Measurements from ENCODE around the gene KRTAP10-1. TPM values are rescaled to one million over a fixed set of nuclear protein-coding genes. Genes with fewer than 3 reads are reported as not detected.

The KRTAP10-1 gene
- total RNA-seq, 1 donor from 2014 or later = not detected

GRCh38 chr21:44525391-44526095, 14.5 kb downstream of the KRTAP10-1 start:
- TF ChIP-seq CTCF (IDR thresholded peaks at IDR 0.05; ENCODE audit: insufficient read depth, low read length, poor library complexity, severe bottlenecking) = no peak
- no peak for DNase-seq (ENCODE audit: low read depth)
- Histone ChIP-seq H3K27me3 (ENCODE audit: control insufficient read depth, insufficient read depth, low read length) (no peaks in the 10 kb centered on the region), H3K36me3 (ENCODE audit: control insufficient read depth, insufficient read depth, low read length) (no peaks in the 10 kb centered on the region), H3K4me3 (ENCODE audit: low read depth, low read length) (no peak overlapping the region)

DNA sequence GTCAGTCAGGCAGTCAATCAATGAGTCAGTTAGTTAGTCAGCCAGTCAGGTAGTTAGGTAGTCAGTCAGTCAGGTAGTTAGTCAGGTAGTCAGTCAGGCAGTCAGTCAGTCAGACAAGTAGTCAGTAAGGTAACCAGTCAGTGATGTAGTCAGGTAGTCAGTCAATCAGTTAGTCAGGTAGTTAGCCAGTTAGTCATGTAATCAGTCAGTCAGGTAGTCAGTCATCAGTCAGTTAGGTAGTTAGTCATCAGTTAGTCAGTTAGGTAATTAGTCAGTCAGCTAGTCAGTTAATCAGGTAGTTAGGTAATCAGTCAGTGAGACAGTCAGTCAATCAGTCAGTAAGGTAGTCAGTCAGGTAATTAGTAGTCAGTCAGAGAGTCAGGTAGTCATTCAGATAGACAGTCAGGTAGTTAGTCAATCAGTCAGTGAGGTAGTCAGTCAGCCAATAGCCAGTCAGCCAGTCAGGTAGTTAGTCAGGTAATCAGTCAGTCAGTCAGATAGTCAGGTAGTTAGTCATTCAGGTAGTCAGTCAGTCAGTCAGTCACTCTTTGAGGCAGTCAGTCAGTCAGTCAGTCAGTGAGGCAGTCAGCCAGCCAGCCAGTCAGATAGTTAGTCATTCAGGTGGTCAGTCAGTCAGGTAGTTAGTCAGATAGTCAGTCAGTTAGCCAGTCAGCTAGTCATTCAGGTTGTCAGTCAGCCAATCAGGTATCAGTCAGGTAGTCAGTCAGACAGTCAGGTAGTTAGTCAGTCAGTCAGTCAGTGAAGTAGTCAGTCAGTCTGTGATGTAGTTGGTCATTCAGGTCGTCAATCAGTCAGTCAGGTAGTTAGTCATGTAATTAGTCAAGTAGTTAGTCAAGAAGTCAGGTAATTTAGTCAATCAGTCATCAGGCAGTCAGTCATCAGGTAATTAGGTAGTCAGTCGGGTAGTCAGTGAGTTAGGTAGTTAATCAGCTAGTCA, 15.3 kb downstream of the KRTAP10-1 start:
- Histone ChIP-seq H3K36me3 (ENCODE audit: control insufficient read depth, insufficient read depth, low read length) (no peaks in the 10 kb centered on the region), H3K27me3 (ENCODE audit: control insufficient read depth, insufficient read depth, low read length) (no peaks in the 10 kb centered on the region), H3K4me3 (ENCODE audit: low read depth, low read length) (no peak overlapping the region)
- no peak for DNase-seq (ENCODE audit: low read depth)
- TF ChIP-seq CTCF (IDR thresholded peaks at IDR 0.05; ENCODE audit: insufficient read depth, low read length, poor library complexity, severe bottlenecking) = no peak

DNA sequence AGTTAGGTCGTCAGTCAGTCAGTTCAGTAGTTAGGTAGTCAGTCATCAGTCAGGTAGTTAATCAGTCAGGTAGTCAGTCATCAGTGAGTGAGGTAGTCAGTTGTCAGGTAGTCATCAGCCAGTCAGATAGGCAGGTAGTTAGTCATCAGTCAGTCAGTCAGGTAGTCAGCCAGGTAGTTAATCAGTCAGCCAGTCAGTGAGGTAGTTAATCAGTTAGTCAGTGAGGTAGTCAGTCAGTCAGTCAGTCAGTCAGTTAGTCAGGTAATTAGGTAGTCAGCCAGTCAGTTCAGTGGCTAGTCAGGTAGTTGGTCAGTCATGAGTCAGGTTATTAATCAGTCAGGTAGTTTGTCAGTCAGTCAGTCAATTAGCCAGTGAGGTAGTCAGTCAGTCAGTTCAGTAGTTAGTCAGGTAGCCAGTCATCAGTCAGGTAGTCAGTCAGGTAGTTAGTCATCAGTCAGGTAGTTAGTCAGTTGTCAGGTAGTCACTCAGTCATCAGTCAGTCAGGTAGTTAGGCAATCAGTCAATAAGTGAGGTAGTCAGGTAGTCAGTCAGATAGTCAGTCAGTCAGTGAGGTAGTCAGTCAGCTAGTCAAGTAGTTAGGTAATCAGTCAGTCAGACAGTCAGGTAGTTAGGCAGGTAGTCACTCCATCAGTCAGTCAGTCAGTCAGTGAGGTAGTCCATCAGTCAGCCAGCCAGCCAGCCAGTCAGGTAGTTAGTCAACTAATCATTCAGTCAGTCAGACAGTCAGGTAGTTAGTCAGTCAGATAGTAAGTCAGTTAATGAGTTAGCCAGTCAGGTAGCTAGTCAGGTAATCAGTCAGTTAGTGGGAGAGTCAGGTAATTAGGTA, 16.2 kb downstream of the KRTAP10-1 start:
- H3K4me3 ChIP-seq (ENCODE audit: low read depth, low read length) = no peak overlapping the region
- no peaks in the 10 kb centered on the region for H3K36me3 ChIP-seq (ENCODE audit: control insufficient read depth, insufficient read depth, low read length)
- DNase-seq (ENCODE audit: low read depth) = no peak
- H3K27me3 ChIP-seq (ENCODE audit: control insufficient read depth, insufficient read depth, low read length) = no peaks in the 10 kb centered on the region
- no peak for TF ChIP-seq CTCF (IDR thresholded peaks at IDR 0.05; ENCODE audit: insufficient read depth, low read length, poor library complexity, severe bottlenecking)

- H3K4me3 ChIP-seq (ENCODE audit: low read depth, low read length) = no peak overlapping the region
- no peak for TF ChIP-seq CTCF (IDR thresholded peaks at IDR 0.05; ENCODE audit: insufficient read depth, low read length, poor library complexity, severe bottlenecking)
- H3K27me3 ChIP-seq (ENCODE audit: control insufficient read depth, insufficient read depth, low read length) = no peaks in the 10 kb centered on the region
- H3K36me3 ChIP-seq (ENCODE audit: control insufficient read depth, insufficient read depth, low read length) = no peaks in the 10 kb centered on the region
- DNase-seq (ENCODE audit: low read depth) = no peak
Observed at GRCh38 chr21:44522753-44523204, 17.2 kb downstream of the KRTAP10-1 start.

- H3K27me3 ChIP-seq (ENCODE audit: control insufficient read depth, insufficient read depth, low read length) = no peaks in the 10 kb centered on the region
- TF ChIP-seq CTCF (IDR thresholded peaks at IDR 0.05; ENCODE audit: insufficient read depth, low read length, poor library complexity, severe bottlenecking) = no peak
Observed at GRCh38 chr21:44521928-44522752, 17.9 kb downstream of the KRTAP10-1 start.

More at GRCh38 chr21:44521928-44522752, 17.9 kb downstream of the KRTAP10-1 start:
- DNase-seq (ENCODE audit: low read depth) = no peak
- Histone ChIP-seq H3K4me3 (ENCODE audit: low read depth, low read length) (no peak overlapping the region), H3K36me3 (ENCODE audit: control insufficient read depth, insufficient read depth, low read length) (no peaks in the 10 kb centered on the region)
